ENCODE measurements around the gene UBE2R2. TPM values are rescaled to one million over a fixed set of nuclear protein-coding genes. Genes with fewer than 3 reads are reported as not detected.
A peak's percentile ranks its signal among the peaks of the same experiment; 100 is the strongest.

The UBE2R2 gene
- total RNA-seq, 1 experiment from 2014 or later: 35.5 TPM

DNA sequence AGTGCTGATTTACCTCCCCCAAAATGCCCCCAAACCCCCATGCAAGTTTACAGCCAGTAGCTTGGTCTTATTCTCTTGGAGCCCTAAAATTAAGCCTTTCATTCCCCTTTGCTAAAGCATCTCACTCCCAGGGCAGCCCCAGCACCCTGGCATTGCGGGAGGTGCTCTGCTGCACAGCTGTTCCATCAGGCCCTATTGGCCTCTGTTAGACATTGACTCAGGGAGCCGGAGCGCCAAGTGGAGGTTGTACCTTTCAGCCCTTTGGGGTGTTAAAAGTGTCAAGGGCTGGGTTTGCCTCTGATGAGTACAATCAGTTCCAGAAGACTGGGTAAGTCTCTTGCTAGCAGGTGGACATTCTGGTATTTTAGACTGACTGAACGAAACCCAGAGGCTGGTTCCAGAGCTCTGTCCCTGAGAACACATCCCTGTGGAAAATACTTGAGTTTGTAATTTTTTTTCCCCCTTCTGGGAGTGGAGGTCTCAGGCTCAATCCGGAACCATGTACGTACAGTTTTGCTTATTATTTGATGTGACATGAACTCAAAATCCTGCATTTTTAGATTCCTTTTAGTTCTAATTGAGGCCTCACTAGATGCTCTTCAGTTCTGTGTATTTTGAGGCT lies 102.4 kb downstream of the UBE2R2 start:
- no peak for DNase-seq (ENCODE audit: low spot score)
- in situ Hi-C loops (cut with HindIII; ENCODE audit: low sequenced_read_pairs): no loop called here

GRCh38 chr9:33921967-33922895 lies 105.3 kb downstream of the UBE2R2 start:
- in situ Hi-C loops (cut with HindIII; ENCODE audit: low sequenced_read_pairs): no loop called here
- DNase-seq (ENCODE audit: low spot score): no peak

- no peak for DNase-seq (ENCODE audit: low spot score)
- in situ Hi-C loops (cut with HindIII; ENCODE audit: low sequenced_read_pairs): no loop called here
Observed at GRCh38 chr9:33923079-33923478, 106.1 kb downstream of the UBE2R2 start.

DNA sequence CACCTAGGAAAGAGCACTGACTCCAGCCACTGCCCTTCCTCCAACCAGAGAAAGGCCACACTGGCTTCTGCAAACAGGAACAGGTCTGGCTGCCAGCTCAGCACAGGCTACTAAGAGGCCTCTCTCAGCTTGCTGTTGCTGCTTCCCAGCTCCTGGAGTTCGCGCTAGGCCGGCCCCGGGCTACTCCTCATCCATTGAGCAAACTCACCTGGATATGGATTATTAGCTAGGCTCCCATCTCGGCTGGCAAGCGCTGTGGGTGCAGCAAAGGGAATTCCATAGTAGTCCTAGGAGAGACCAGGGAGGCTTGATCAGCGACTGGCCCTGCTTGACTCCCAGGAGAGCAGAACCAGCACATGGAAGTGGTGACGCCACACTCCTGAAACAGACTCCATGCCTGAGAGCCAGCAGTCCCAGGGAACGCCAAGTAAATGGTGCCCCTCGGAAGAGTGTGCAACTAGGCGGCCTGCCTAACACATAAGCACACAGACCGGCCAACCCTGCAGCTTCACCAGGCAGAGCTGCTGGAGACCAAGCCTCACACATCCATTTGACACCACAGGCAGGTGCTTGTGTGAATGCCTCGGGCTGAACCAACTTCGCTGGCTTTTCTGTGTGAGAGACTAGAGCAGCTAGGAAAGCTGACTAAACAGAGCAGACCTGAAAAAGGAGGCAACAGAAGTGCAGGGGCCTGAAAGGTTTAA lies 107.2 kb downstream of the UBE2R2 start:
- in situ Hi-C loops (cut with HindIII; ENCODE audit: low sequenced_read_pairs): no loop called here
- no peak for DNase-seq (ENCODE audit: low spot score)

DNA sequence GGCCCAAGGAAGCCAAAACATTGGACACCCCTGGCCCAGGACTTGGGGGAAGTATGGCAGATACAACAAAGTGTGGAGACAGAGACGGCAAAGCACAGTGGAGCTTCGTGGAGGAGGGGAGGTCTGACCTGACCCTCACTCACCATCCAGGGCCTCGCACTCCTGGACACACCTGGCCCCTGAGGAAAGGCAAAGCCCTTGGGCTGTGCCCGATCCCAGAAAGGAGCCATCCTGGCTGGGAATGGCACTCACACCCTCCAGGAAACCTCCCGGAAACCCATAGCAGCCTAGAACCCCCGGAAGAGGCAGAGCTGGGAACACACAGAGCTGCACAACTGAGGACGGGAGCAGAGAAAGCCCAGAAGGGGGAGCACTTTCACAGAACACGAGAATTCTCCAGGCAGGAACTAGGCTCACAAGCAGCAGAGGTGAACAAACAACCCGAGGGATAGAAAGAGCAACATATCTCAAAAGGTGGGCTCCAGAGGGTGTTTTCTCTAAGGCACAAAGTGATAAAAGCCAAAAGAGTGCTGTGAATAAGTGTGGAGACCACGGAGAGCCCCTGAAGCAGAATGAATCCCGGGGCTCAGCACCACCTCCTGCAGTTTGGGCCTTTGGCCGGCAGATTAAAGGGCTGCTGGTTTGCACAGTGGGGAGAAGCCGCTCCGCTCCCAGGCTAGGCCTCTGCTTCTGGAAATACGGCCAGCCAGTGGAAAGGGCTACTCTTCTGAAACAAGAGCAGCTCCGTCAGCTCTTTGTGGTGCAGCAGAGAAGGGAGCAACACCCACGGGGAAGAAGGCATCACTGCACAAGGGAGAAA lies 108.2 kb downstream of the UBE2R2 start:
- in situ Hi-C loops (cut with HindIII; ENCODE audit: low sequenced_read_pairs): no loop called here
- peak; percentile 85 for DNase-seq (ENCODE audit: low spot score)

DNA sequence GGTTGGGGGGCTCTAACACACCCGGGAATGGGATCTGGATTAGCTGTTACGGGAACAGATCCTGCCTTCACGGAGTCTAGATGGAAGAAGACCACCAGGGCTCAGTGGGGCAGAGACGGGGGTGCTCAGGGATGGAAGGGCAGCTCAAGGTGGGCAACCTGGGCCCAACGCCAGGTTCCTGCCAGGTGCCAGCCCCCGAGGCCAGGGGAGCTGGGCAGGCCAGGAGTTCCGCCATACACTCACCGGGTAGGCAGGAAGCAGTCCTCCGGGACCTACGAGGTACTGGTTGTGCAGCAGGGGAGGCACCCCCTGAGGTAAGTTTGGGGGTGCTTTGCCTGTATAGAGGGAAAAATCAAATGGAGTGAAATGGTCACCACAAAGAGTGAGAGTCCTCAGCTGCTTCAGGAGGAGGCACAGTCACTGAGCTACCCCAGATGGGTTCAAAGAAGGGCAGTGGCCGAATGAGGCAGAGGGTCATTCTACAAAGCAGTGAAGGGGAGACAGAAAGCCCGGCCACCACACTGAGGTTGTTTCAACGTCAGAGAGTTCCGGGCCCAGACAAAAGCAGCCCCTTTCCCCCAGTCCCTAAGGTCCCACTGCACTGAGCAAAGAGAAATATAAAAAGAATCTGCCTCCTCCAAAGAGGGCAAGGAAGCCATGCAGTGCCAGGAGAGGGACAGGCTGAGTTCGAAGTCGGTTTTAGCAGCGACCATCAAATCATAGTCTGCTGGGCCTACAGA lies 110.0 kb downstream of the UBE2R2 start:
- in situ Hi-C loops (cut with HindIII; ENCODE audit: low sequenced_read_pairs): no loop called here
- DNase-seq (ENCODE audit: low spot score): no peak

DNA sequence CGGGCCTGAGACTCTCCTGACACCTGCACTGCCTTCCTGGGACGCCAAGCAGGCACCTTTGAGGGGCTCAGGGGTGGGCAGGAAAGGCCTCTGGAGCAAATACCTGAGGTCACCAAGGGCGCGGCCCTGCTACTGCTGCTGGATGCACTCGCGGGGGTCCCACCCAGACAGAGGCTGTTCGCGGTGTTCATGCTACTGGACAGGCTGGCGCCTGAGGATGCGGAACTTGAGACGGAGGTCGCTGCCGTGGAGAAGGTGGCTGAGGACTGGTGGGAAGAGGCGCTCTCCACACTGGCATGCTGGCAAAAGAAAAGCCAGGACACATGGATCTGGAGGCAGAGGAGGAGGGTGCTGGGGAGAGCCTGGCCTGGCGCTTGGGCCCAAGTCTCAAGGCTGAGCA lies 110.7 kb downstream of the UBE2R2 start:
- DNase-seq (ENCODE audit: low spot score): no peak
- in situ Hi-C loops (cut with HindIII; ENCODE audit: low sequenced_read_pairs): no loop called here

GRCh38 chr9:33931326-33931725 lies 114.4 kb downstream of the UBE2R2 start:
- in situ Hi-C loops (cut with HindIII; ENCODE audit: low sequenced_read_pairs): no loop called here
- DNase-seq (ENCODE audit: low spot score): no peak

DNA sequence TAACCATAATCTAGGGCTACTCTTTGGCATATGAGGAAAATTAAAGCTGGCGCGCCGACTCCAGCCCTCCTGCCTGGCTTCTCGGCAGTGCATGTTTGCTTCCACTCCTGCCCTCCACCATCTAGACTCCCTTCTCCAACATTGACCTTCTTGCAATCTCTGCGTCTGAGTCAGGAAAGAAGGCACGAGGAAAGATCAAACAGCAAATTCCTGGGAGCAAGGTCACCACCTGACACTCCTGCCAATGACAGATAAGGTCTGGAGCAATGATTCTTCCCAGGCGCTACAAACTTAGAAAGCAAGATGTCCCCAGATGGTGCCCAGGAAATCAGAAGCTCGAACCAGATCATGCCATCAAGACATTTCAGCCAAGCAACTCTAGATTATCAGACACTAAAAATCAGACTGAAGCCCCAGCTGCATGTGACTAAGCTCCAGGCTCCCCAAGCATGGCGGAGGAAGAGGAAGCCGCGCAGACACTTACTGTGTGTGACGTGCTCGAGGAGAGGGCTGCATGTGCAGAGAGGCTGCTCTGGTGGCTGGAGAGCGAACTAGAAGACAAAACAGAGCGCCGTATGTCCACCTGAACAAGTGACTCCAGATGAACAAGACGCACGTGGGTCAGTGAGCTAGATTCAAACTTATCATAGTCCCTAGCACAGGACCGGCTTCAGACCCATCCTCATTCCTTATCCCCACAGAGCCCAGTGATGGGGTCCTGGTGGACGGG lies 115.3 kb downstream of the UBE2R2 start:
- DNase-seq (ENCODE audit: low spot score): no peak
- in situ Hi-C loops (cut with HindIII; ENCODE audit: low sequenced_read_pairs): no loop called here

- in situ Hi-C loops (cut with HindIII; ENCODE audit: low sequenced_read_pairs): no loop called here
- no peak for DNase-seq (ENCODE audit: low spot score)
Observed at GRCh38 chr9:33934188-33934878, 117.4 kb downstream of the UBE2R2 start.

GRCh38 chr9:33939924-33940874 lies 123.2 kb downstream of the UBE2R2 start:
- DNase-seq (ENCODE audit: low spot score): no peak
- in situ Hi-C loops (cut with HindIII; ENCODE audit: low sequenced_read_pairs): no loop called here

DNA sequence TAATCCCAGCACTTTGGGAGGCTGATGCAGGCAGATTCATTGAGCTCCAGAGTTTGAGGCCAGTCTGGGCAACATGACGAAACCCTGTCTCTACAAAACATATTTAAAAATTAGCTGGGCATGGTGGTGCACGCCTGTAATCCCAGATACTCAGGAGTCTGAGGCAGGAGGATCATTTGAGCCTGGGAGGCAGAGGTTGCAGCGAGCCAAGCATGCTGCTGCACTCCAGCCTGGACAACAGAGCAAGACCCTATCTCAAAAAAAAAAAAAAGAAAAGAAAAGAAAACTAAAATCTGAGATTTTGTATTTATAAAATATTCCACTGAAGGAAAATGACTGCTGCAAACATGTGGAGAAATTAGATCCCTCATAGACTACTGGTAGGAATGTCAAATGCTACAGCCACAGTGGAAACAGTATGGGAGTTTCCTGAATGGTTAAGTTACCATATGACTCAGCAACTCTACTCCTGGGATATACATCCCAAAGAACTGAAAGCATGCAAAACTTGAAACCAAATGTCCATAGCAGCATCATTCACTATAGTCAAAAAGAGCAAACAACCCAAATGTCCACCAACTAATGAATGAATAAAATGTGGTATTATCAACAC lies 125.6 kb downstream of the UBE2R2 start:
- in situ Hi-C loops (cut with HindIII; ENCODE audit: low sequenced_read_pairs): no loop called here
- DNase-seq (ENCODE audit: low spot score): no peak

DNA sequence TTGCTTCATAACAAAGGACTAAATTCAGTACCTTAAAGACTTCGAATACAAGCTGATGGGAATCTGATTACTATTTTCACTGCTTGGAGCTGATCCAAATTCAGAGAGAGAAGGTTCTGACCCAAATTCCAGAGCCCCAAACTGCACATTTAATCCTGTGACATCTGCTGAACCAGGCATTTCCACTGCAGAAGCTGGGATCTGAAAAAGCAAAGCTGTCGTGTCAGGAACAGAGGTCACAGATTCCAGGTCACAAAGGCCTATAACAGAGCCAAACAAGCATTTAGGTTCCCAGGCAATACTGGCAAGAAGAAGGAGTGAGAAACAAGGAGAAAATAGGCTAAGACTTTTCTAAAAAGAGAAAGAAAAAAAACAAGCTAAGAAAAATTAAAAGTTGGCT lies 126.4 kb downstream of the UBE2R2 start:
- in situ Hi-C loops (cut with HindIII; ENCODE audit: low sequenced_read_pairs): no loop called here

DNA sequence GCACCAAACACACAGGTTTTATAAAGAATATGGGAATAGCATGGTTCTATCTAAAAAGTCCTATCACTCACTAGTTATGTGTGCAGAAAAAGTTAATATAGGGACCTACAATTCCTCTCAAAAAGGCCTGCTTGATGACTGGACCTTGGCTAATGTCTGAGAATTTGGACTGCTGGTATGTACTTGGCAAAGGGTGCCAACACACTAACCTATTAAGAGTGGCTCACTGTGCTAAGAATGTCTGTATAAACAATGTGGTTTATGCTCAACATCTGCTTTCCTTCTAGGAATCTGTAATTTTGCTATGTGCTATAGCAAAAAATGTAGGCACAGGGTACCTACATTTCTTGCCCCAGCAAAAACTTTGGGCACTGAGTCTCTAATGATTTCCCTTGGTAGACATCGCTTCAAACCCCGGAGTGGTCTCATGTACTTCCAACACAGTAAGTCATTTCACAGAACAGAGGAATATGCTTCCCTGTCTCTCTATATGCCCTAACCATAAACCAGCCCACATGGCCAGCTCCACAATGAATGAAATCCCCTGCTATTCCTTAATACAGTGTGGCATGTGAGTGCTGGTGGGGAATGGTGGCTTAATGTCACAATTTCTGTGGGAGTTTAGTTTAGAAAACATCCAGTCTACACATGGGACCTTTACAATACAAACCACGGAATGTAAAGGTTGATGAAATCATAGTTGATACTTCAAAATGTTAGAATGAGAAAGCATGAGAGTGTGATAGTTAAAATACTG lies 130.0 kb downstream of the UBE2R2 start:
- in situ Hi-C loops (cut with HindIII; ENCODE audit: low sequenced_read_pairs): no loop called here
- DNase-seq (ENCODE audit: low spot score): no peak

More for the DNA sequence above, 126.4 kb downstream of the UBE2R2 start:
- DNase-seq (ENCODE audit: low spot score): no peak

- in situ Hi-C loops (cut with HindIII; ENCODE audit: low sequenced_read_pairs): no loop called here
- DNase-seq (ENCODE audit: low spot score): no peak
Observed at GRCh38 chr9:33950371-33950770, 133.4 kb downstream of the UBE2R2 start.

Measured in G401 (cell line).